HG03280 (cell line): ENCODE data around the gene HLX.

Experiments
- ATAC-seq: cut with Tn5 transposase; IDR thresholded peaks from one replicate; pipeline ENCODE4 v1.9.1; 2021; ENCODE audit warnings: mild to moderate bottlenecking, moderate library complexity; ENCODE audit not compliant: unreplicated experiment

HLX gene, protein sequence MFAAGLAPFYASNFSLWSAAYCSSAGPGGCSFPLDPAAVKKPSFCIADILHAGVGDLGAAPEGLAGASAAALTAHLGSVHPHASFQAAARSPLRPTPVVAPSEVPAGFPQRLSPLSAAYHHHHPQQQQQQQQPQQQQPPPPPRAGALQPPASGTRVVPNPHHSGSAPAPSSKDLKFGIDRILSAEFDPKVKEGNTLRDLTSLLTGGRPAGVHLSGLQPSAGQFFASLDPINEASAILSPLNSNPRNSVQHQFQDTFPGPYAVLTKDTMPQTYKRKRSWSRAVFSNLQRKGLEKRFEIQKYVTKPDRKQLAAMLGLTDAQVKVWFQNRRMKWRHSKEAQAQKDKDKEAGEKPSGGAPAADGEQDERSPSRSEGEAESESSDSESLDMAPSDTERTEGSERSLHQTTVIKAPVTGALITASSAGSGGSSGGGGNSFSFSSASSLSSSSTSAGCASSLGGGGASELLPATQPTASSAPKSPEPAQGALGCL

DNA sequence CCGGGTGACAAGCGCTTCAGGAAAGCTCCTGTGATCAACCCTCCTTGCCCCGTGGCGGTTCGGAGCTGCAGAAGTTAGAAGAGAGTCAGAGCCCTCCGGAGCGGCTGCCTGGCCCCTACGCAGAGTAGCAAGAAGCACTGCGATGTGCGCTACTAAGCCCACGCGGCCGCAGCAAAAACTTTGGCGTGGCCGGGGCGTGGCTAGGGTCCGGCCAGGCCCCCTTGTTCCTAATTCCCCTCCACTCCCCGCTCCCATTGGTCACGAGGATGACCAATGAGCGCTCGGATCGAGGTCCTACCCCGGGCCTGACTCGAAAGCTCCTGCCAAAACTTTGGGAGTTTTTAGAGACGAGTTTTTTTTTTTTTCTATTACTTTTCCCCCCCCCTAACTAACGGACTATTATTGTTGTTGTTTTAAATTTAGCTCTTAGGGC, at the start of gene HLX:
Gene HLX (plus strand): TSS at position 368 of the 433 bp plus-strand sequence. CDS start 415 bp downstream, outside the sequence.
- ATAC-seq = peak; percentile 63

DNA sequence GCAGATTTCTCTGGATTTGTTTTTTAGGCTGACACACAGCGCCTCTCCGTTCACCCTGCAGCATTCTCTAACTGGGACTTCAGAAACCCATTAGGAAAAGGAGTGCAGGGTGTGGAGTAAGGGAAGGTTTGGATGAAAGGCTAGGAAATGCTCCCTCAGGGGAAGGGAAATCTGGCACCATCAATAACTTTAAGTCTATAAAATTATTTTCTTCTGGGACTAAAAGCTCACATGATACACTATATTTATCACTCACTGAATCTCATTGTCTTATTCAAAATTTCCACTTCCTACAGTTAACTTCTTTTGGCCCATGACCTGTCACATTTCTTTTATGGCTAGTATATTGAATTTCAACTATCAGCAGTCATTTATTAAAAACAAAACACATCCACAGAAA, 45.8 kb upstream of the HLX start:
- no peak for ATAC-seq

DNA sequence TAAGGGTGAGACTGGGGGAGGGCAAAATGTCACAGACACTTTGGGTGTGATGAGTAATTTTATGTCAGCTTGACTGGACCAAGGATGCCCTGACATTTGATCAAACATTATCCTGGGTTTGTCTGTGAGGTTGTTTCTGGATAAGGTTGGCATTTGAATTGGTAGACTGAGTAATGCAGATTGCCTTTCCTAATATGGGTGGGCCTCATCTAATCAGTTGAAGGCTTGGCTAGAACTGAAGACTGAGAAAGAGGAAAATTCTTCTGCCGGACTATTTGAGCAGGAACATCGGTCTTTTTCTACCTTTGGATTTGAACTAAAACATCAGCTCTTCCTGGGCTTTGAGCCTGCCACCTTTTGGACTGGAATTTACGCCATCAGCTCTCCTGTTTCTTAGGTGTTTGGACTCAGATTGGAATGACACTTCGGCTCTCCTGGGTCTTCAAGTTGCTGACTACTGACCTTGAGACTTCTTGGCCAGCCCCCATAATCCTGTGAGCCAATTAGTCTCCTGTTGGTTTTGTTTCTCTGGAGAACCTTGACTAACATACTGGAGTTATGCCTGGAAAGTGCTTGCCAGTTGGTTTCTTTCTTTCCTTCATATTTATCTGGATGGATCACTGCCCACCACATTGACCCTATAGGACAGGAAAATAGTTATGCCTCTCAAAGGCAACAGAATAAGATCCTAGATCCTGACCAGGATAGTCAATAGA, 44.9 kb upstream of the HLX start:
- no peak for ATAC-seq

DNA sequence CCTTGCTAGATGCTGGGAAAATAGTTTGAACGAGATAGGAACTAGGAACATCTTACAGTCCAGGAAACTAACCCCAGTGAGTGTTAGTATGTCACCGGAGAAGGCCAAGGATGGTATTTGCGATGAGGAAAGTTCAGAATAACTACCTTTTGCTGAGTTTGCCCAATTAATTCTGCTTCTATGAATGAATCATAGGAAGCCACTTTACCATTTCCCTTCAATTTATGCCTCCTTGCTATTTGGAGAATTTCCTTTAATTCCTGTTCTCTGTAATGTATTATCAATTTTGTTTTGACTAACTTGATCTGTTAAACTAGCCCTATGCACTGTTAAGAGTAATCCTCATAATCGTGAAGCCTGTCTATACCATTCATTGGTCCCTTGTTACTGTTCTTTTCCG, 40.7 kb upstream of the HLX start:
- no peak for ATAC-seq

DNA sequence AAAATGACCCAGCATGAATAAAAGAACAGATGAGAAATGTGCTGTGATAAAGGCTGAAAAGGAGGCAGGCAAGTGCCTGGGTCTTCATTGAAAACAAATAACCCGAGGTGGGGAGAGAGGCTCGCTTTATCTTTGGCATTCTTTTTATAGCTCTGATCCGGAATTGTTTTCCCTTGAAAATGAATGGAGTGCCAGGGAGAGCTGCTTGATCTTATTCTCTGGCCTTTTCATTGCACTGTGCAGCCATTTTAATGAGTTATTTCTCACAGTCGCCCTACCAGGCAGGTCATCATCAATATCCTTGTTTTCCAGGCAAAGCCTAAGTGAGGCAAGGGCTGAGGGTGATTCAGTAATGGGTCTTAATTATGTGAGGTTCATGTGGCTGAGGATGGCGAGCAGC, 39.8 kb upstream of the HLX start:
- no peak for ATAC-seq

DNA sequence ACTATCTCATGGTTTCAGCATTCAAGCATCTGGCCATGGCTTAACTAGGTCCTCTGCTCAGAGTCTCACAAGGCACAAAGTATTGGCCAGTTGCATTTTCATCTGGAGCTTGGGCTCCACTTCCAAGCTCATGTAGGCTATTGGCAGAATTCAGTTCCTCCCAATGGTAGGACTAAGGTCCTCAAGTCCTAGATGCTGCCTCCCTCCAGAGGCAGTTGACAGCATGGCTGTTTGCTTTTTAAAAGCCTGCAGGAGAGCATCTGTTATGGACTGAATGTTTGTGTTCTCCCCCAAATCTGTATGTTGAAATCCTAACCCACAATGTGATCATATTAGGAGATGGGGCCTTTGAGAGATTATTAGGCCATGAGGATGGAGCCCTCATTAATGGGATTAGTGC, 38.0 kb upstream of the HLX start:
- no peak for ATAC-seq

DNA sequence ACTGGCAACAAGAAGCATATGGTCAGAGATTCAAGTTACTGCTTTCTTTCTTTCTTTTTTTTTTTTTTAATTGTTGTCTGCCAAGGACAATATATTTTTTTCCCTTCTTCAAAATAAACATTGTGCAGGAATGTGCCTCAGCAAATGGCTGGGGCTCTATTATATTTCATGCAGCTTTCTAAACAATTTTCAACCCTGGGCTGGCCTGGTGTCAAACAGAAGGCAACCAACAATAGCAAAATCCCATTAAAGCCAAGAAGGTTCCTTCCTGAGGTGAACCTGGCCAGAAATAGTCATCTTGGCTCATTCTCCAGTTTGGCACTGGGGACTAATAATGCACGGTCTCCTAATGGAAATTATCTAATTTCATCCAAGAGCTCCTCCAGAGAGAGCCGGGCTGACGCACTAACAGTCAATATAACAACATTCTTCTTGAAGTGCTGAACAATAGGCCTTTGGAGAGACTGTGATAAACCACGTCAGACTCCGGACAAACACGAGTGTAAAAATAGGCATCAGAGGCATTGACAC, 35.7 kb upstream of the HLX start:
- ATAC-seq = no peak

DNA sequence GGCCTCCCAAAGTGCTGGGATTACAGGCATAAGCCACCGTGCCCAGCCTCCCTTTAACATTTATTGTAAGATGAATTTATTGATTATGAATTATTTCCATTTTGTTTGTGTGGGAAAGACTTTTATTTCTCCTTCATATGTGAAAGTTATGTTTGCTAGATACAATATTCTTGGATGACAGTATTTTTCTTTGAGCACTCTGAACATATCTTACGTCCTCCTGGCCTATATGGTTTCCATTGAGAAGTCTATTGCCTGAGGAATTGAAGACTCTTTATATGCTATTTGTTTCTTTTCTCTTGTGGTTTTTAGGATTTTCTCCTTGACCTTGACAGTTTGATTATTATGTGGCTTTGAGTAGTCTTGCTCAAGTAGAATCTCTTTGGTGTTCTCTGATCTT, 26.8 kb upstream of the HLX start:
- no peak for ATAC-seq

DNA sequence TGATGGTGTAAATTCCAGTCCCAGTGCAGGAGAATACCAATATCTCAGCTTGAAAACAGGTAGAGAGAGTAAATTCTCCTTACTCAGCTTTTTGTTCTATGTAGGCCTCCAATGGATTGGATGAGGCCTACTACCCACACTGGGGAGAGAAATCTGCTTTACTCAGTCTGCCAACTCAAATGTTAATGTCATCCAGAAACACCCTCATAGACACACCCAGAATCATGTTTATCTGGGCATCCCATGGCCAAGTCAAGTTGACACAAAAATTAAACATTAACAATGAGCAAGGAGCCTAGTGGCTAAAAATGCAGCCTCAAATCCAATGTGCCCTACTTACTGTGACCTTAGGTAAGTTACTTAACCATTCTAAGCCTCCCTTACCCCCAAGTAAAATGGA, 6.9 kb upstream of the HLX start:
- no peak for ATAC-seq

DNA sequence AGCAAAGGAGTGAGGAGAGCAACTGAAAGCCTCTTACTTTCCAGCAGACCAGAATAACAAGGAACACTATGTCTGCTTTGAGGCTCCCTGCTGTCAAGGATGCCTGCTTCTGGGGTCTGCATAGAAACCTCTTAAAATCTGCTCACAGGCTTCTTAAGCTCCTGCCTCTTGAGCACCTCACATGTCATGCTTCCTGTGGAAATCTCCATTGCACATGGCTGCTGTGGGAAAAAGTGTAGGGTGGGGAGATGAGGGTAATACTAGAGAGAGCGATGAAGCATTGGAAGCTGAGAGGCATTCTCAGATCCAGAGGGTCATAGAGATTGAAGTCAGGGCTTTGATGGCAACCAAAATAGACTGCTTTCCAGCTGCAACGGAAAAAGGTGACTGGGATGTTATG, 6.2 kb upstream of the HLX start:
- ATAC-seq = no peak

DNA sequence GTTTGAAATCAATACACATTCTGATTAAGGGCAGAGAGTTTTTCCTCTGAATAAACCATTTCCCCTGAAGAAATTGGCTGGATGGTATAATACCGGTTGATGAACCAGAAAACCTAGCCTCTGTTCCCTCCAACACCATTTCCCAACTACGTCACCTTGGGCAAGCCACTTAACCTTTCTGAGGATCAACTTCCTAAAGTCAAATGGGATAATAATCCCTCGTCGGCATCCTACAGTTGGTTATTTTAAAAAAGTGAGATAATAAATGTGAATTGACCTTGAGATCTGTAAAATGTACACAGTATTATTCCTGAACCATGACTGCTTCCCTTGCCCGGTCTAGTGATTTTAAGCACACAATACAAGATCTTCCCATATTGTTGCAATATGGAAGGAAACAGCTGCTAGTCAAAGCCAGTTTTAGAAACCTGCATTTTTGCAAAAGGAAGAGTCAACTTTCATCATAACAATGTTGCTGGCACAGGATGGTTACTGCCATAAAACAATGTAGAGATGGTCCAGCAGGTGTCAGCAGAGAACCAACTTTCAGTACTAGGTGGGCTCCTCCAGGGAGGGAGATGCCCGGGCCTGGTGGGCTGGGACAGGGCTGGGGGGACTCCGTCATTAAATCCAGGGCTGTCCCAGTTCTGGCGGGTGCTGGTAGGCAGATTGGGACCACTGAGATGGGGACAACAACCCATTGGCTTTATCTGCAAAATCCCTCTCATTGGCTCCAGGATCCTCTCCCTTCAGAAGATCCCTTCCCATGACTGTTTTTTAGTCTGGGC, 5.2 kb upstream of the HLX start:
- no peak for ATAC-seq

DNA sequence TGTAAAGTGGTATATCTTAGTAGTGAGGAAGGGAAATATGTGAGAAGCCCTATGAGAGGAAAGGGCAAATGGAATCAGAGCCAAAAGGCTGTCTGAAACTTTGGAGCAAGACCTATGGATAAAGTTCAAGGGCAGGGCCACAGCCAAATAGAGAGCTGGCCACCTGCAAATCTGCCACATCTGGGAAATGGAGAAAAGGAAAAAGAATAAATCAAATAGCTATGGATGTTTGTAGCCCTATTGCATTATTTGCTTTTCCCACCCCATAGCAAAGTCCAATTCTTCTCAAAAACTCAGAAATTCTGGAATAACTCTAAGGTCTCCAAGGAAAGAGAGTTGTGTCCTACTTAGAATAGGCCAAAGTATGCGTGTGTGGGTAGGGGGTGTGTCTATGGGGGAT, 4.0 kb upstream of the HLX start:
- no peak for ATAC-seq

DNA sequence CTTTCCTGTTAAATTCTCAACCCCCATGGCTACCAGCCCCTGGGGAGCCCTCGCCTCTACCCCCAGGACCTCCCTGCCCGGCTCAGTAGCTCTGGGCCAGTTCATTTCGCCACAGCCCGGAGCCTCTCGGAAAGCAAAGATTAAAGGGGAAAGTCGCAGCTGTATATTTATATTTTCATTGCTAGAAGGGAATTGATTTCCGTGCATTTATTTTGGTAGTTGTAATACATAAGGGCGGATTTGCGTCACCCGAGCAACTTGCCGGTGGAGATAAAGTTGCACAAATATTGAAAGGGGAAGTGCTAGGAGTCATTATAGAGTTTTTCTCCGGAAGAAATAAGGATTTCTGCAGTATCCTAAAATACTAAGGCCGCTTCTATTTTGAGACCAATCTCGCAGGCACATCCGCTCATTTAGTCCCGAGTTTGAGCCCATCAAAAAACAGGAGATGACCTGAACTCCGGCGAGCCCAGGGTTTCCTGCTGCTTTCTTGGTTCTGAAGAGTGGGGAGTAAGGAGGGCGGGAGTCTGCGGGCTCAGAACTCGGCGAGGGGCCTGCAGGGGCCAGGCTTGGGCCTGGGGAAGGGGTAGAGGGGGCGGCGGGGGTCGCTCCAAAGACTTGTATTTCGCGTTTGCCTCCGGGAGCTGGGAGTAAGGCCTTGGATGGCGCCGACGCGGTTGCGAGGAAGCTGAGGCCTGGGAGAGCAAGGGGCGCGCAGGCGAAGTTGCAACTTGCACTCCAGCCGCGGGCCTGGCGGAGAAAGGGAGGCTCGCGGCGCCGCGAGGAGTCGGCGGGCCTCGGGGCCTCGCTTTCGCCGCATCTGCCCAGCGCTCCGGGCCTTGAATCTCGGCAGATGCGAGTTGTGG, 2.5 kb upstream of the HLX start:
- no peak for ATAC-seq

DNA sequence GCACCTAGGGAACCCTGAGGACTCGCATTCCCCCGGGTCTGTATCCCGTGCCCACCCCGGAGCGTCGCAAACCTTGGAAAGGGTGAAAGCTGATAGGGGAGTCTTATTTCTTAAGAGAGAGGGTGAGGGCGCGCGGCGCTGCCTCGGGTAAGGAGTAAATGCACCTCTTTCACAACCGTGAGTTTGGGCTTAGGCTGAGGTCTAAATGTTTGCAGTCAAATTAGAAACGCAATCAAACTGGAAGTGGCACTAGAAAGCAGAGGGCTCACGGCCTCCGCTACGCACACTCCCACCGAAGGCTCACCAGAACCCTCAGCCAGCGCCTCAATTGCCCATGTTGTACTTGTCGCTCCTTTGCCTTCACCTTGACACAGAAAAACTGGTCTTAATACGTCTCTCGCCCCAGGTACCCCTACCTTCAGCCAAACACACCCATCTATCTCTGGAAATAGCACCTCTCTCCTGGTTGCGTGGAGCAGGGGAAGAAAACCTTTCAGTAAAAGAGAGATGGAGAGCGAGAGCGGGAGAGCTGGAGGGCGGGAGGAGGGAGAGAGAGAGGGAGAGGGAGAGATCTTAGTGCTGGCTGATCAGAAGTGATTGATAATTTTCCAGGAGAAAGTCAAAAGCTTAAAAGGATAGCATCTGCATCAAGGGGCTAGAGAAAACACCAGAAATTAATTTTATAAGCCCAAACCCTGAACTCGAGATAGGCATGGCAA, 1.7 kb upstream of the HLX start:
- ATAC-seq = no peak

DNA sequence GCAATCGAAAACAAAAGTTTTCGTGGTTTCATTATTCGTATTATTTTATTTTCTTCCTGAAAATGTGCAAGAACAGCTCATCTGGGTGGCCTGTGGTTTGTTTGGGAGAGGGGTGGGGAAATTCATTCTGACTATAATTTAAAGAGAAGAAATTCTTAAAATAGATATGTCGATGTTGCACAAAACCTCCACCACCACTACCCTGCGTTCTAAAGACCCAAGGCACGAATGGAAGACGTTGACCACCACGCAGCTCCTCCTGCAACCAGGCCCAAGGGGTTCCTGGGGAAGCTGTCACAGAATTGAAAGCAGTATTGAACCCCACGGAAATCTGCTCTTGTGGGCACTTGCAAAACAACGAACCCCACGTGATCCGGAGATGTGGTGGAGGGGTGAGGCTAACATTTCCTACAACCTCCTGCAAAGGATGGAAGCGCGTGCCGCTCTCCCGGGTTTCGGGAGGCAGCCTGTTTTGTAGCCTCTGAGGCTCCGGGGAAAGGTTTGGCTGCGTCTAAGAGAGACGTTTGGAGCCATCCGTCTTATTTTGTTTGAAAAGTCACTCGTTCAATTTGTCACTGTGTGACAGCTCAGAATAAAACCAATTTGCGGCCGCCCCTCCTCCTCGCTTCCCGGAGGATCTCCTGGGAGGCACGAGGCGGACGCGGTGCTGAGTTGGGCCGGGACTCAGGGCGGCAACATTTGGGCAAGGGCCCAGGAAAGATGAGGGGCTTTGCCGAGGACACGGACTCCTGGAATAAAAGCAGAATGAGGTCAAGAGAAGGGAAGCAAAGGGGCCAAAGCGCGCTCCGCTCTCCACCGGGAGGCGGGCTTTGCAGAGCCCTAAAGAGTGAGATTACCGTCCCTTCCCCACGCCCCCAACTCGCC, 810 bp upstream of the HLX start:
- ATAC-seq = peak; percentile 20

DNA sequence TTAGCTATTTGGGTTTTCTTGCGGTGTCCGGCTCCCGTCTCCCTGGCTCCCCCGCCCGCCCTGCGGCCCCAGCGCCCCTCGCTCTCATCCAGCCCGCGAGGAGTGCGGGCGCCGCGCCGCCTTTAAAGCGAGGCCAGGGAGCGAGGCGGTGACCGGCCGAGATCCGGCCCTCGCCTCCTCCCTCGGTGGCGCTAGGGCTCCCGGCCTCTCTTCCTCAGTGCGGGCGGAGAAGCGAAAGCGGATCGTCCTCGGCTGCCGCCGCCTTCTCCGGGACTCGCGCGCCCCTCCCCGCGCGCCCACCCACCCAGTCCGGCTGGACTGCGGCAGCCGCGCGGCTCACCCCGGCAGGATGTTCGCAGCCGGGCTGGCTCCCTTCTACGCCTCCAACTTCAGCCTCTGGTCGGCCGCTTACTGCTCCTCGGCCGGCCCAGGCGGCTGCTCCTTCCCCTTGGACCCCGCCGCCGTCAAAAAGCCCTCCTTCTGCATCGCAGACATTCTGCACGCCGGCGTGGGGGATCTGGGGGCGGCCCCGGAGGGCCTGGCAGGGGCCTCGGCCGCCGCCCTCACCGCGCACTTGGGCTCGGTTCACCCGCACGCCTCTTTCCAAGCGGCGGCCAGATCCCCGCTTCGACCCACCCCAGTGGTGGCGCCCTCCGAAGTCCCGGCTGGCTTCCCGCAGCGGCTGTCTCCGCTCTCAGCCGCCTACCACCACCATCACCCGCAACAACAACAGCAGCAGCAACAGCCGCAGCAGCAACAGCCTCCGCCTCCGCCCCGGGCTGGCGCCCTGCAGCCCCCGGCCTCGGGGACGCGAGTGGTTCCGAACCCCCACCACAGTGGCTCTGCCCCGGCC, 492 bp downstream of the HLX start:
- ATAC-seq = peak; percentile 46

DNA sequence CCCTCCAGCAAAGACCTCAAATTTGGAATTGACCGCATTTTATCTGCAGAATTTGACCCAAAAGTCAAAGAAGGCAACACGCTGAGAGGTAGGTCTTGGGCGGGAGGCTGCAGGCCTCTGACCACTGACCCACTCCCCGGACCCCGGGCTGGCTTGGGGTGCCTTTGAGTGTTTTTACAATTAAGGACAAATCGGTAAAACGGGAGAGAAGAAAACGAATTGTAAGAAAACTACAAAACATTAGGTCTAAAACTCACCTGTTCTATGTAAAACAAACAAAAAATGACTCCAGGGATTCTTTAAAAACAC, 1.1 kb downstream of the HLX start:
- ATAC-seq = no peak
